Mononuclear cell (primary cell): ENCODE results near the gene BNIP5. TPM values are rescaled to one million over a fixed set of nuclear protein-coding genes. Genes with fewer than 3 reads are reported as not detected.
"Not testable (repeated sequence)": the region's sequence is repeated elsewhere in the genome, so short reads cannot be mapped to it uniquely, and the experiment has no call there.

Experiments
- H3K27me3 ChIP-seq: 2 replicates; pipeline ENCODE4 v1.6.0; 2011; ENCODE audit warnings: low read length, control low read depth; ENCODE audit not compliant: insufficient read depth
- H3K4me1 ChIP-seq: 2 replicates; pipeline ENCODE4 v1.5.1; 2011; ENCODE audit warnings: mild to moderate bottlenecking, low read length, control low read depth; ENCODE audit not compliant: insufficient read depth
- H3K4me3 ChIP-seq: 2 replicates; pipeline ENCODE4 v1.5.1; 2011; ENCODE audit warnings: mild to moderate bottlenecking, low read length, moderate library complexity
- H3K9me3 ChIP-seq: 2 replicates; pipeline ENCODE4 v1.5.1; 2011; ENCODE audit warnings: low read depth, mild to moderate bottlenecking, control low read depth, low read length
- total RNA-seq: library from RNA; depleted of rRNA; stranded (reverse); fragments of >200 nt; gene quantifications from one replicate; pipeline ENCODE4 v1.2.3, GENCODE V29; 2012

Gene BNIP5
- total RNA-seq, 1 donor, result not detected

- Histone ChIP-seq H3K27me3 (no peaks in the 10 kb centered on the region), H3K4me1 (peaks cover 25% of the 10 kb centered on the region), H3K4me3 (no peak overlapping the region), H3K9me3 (no peaks in the 10 kb centered on the region)
Observed at GRCh38 chr6:36372088-36372487, 35.4 kb upstream of the BNIP5 start.

- Histone ChIP-seq H3K4me3 (no peak overlapping the region), H3K27me3 (no peaks in the 10 kb centered on the region), H3K4me1 (peaks cover 25% of the 10 kb centered on the region), H3K9me3 (no peaks in the 10 kb centered on the region)
Observed at GRCh38 chr6:36371211-36371610, 34.5 kb upstream of the BNIP5 start.

- H3K4me1 ChIP-seq, result peaks cover 25% of the 10 kb centered on the region
Observed at GRCh38 chr6:36370638-36371037, 34.0 kb upstream of the BNIP5 start.

GRCh38 chr6:36368921-36369865, 32.5 kb upstream of the BNIP5 start:
- Histone ChIP-seq H3K9me3 (no peaks in the 10 kb centered on the region), H3K4me1 (peaks cover 31% of the 10 kb centered on the region), H3K27me3 (no peaks in the 10 kb centered on the region), H3K4me3 (no peak overlapping the region)

More at GRCh38 chr6:36370638-36371037, 34.0 kb upstream of the BNIP5 start:
- Histone ChIP-seq H3K9me3 (no peaks in the 10 kb centered on the region), H3K27me3 (no peaks in the 10 kb centered on the region), H3K4me3 (no peak overlapping the region)

- Histone ChIP-seq H3K27me3 (no peaks in the 10 kb centered on the region), H3K4me3 (no peak overlapping the region), H3K4me1 (peaks cover 31% of the 10 kb centered on the region), H3K9me3 (no peaks in the 10 kb centered on the region)
Observed at GRCh38 chr6:36368421-36368820, 31.7 kb upstream of the BNIP5 start.

- H3K4me3 ChIP-seq, result no peak overlapping the region
- no peaks in the 10 kb centered on the region for H3K27me3 ChIP-seq
- peaks cover 38% of the 10 kb centered on the region for H3K4me1 ChIP-seq
- H3K9me3 ChIP-seq, result no peaks in the 10 kb centered on the region
Observed at GRCh38 chr6:36367743-36368142, 31.1 kb upstream of the BNIP5 start.

- Histone ChIP-seq H3K4me1 (peaks cover 43% of the 10 kb centered on the region), H3K4me3 (no peak overlapping the region), H3K27me3 (no peaks in the 10 kb centered on the region), H3K9me3 (no peaks in the 10 kb centered on the region)
Observed at GRCh38 chr6:36364669-36365479, 28.2 kb upstream of the BNIP5 start.

- not testable (repeated sequence) for H3K27me3 ChIP-seq, H3K4me3 ChIP-seq, H3K9me3 ChIP-seq
- H3K4me1 ChIP-seq, result peaks cover 36% of the 10 kb centered on the region
Observed at GRCh38 chr6:36364061-36364635, 27.5 kb upstream of the BNIP5 start.

GRCh38 chr6:36363371-36363752, 26.7 kb upstream of the BNIP5 start:
- H3K4me1 ChIP-seq, result peaks cover 28% of the 10 kb centered on the region
- not testable (repeated sequence) for H3K9me3 ChIP-seq, H3K27me3 ChIP-seq, H3K4me3 ChIP-seq

- no peaks in the 10 kb centered on the region for H3K9me3 ChIP-seq
- H3K27me3 ChIP-seq, result no peaks in the 10 kb centered on the region
- H3K4me3 ChIP-seq, result no peak overlapping the region
- peaks cover 23% of the 10 kb centered on the region for H3K4me1 ChIP-seq
Observed at GRCh38 chr6:36362551-36363370, 26.1 kb upstream of the BNIP5 start.

- Histone ChIP-seq H3K4me3 (no peak overlapping the region), H3K4me1 (peaks cover 28% of the 10 kb centered on the region), H3K27me3 (no peaks in the 10 kb centered on the region), H3K9me3 (no peaks in the 10 kb centered on the region)
Observed at GRCh38 chr6:36361071-36361470, 24.4 kb upstream of the BNIP5 start.

- H3K4me3 ChIP-seq, result no peak overlapping the region
- H3K4me1 ChIP-seq, result peaks cover 34% of the 10 kb centered on the region
- no peaks in the 10 kb centered on the region for H3K27me3 ChIP-seq
- no peaks in the 10 kb centered on the region for H3K9me3 ChIP-seq
Observed at GRCh38 chr6:36360241-36361054, 23.8 kb upstream of the BNIP5 start.

- H3K4me1 ChIP-seq, result peaks cover 28% of the 10 kb centered on the region
- H3K9me3 ChIP-seq, result no peaks in the 10 kb centered on the region
- H3K4me3 ChIP-seq, result no peak overlapping the region
- H3K27me3 ChIP-seq, result no peaks in the 10 kb centered on the region
Observed at GRCh38 chr6:36358226-36358915, 21.7 kb upstream of the BNIP5 start.
